Gastrocnemius medialis (tissue), 4 donors: ENCODE results near the gene GULP1.

Experiments used
- POLR2A ChIP-seq, 2 donors: fragments of 450-650 bp; IDR thresholded peaks; one replicate each; pipeline ENCODE4 v1.6.1; 2017; ENCODE audit warnings: antibody characterized with exemption in 2 of 2, mild to moderate bottlenecking in 2 of 2, moderate library complexity in 2 of 2
- TF ChIP-seq, protein P1 (sequence below), 5 experiments: fragments of 450-650 bp in 3 of 5; fragments of 200-600 bp in 2 of 5; sonication (generic) in 2 of 5; IDR thresholded peaks in 4 of 5; conservative IDR thresholded peaks in 1 of 5; 1 replicate in 4 of 5; 2 replicates in 1 of 5; pipeline ENCODE4 v1.5.1; 2016 to 2019; ENCODE audit warnings: antibody characterized with exemption in 5 of 5, mild to moderate bottlenecking in 3 of 5, moderate library complexity in 3 of 5

DNA sequence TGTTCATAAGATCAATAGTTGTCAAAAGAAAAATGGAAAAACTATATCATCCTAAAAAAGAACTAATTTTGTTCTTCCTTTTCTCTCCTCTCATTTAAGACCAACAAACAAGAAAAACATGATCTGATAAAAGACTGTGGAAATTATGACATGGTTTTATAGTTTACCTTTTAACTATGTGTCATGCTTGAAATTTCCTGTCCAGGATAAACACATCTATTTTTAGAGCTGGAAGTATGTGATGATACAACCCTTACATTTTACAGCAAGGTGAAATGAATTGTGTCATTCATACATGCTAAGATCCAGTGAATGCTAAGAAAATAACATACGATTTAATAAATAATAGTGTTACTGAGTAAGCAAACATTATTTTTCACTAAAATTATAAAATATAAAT lies 89.9 kb downstream of the GULP1 start:
- TF ChIP-seq, protein P1, sequence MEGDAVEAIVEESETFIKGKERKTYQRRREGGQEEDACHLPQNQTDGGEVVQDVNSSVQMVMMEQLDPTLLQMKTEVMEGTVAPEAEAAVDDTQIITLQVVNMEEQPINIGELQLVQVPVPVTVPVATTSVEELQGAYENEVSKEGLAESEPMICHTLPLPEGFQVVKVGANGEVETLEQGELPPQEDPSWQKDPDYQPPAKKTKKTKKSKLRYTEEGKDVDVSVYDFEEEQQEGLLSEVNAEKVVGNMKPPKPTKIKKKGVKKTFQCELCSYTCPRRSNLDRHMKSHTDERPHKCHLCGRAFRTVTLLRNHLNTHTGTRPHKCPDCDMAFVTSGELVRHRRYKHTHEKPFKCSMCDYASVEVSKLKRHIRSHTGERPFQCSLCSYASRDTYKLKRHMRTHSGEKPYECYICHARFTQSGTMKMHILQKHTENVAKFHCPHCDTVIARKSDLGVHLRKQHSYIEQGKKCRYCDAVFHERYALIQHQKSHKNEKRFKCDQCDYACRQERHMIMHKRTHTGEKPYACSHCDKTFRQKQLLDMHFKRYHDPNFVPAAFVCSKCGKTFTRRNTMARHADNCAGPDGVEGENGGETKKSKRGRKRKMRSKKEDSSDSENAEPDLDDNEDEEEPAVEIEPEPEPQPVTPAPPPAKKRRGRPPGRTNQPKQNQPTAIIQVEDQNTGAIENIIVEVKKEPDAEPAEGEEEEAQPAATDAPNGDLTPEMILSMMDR (IDR thresholded peaks at IDR 0.05 in 4 of 5, conservative IDR thresholded peaks at IDR 0.05 in 1 of 5), result no peak
- TF ChIP-seq POLR2A (IDR thresholded peaks at IDR 0.05), result no peak
